Caco-2 (cell line): ENCODE data around the gene ADAM12. TPM values are rescaled to one million over a fixed set of nuclear protein-coding genes. Genes with fewer than 3 reads are reported as not detected.
"Not testable (repeated sequence)": the region's sequence is repeated elsewhere in the genome, so short reads cannot be mapped to it uniquely, and the experiment has no call there.

Experiments
- BruUV-seq: library from RNA; stranded (reverse); fragments of 400-500 nt; replicated peaks from 2 replicates; lab custom pipeline; 2021; lab: Mats Ljungman, UMichigan
- CTCF ChIA-PET: fragments of 300-600 bp; sonication (Branson Sonifier 250); formaldehyde crosslinking; loops from one replicate; lab custom pipeline; 2022; ENCODE audit warnings: antibody characterized with exemption; lab: Charles Lee
- POLR2A ChIA-PET: fragments of 300-600 bp; sonication (Branson Sonifier 250); formaldehyde crosslinking; loops from one replicate; lab custom pipeline; 2022; ENCODE audit warnings: antibody characterized with exemption; lab: Charles Lee
- DNase-seq, 2 experiments: peaks; one replicate each; pipeline versions ENCODE4 v3.0.0 to v3.0.0-alpha.2; 2020 to 2022
- H3K27me3 ChIP-seq: replicated peaks from 2 replicates; pipeline ENCODE4 v1.6.0; 2011; ENCODE audit warnings: low read length; ENCODE audit not compliant: control insufficient read depth, insufficient read depth
- H3K36me3 ChIP-seq: 2 replicates; pipeline ENCODE4 v1.5.1; 2011; ENCODE audit warnings: low read length; ENCODE audit not compliant: control insufficient read depth, insufficient read depth
- H3K4me1 ChIP-seq: fragments of 250-450 bp; sonication (Bioruptor Pico); 2 replicates; pipeline ENCODE4 v1.5.1; 2020; ENCODE audit warnings: mild to moderate bottlenecking
- H3K4me3 ChIP-seq: 2 replicates; pipeline ENCODE4 v1.5.1; 2011; ENCODE audit warnings: low read depth, mild to moderate bottlenecking, control low read depth, low read length
- H3K9me3 ChIP-seq: fragments of 250-450 bp; sonication (Bioruptor Pico); 2 replicates; pipeline ENCODE4 v1.5.1; 2020; ENCODE audit warnings: mild to moderate bottlenecking, moderate library complexity
- H3K27ac Mint-ChIP-seq: one replicate; pipeline ENCODE4 v1.8.0; 2022; ENCODE audit warnings: mixed read lengths; ENCODE audit not compliant: unreplicated experiment
- H3K27me3 Mint-ChIP-seq: one replicate; pipeline ENCODE4 v1.8.0; 2022; ENCODE audit warnings: mixed read lengths; ENCODE audit not compliant: insufficient read depth, unreplicated experiment
- H3K36me3 Mint-ChIP-seq: one replicate; pipeline ENCODE4 v1.8.0; 2022; ENCODE audit warnings: mild to moderate bottlenecking, mixed read lengths; ENCODE audit not compliant: insufficient read depth, unreplicated experiment
- H3K4me1 Mint-ChIP-seq: one replicate; pipeline ENCODE4 v1.8.0; 2022; ENCODE audit warnings: low read depth, mixed read lengths; ENCODE audit not compliant: unreplicated experiment
- H3K4me3 Mint-ChIP-seq: one replicate; pipeline ENCODE4 v1.8.0; 2022; ENCODE audit warnings: mild to moderate bottlenecking, moderate library complexity, mixed read lengths; ENCODE audit not compliant: unreplicated experiment
- H3K9me3 Mint-ChIP-seq: one replicate; pipeline ENCODE4 v1.8.0; 2022; ENCODE audit warnings: mixed read lengths; ENCODE audit not compliant: unreplicated experiment
- intact Hi-C: fragments of 100-400 bp; cut with micrococcal nuclease; formaldehyde crosslinking; loops from one replicate; pipeline ENCODE4 v1.10.0; 2022; ENCODE audit not compliant: unreplicated experiment
- total RNA-seq: library from RNA; stranded (reverse); gene quantifications from 2 replicates; pipeline ENCODE4 v1.2.3, GENCODE V29; 2022
- TF ChIP-seq, protein P1 (sequence below), 2 experiments: fragments of 200-600 bp in 1 of 2; IDR thresholded peaks; 1 replicate in 1 of 2; 2 replicates in 1 of 2; pipeline versions ENCODE4 v1.5.1 to v1.8.0; 2011 to 2022; ENCODE audit warnings: antibody characterized with exemption in 1 of 2, control low read depth in 1 of 2, inconsistent platforms in 1 of 2, low read depth in 1 of 2, low read length in 1 of 2, mild to moderate bottlenecking in 1 of 2, moderate library complexity in 1 of 2; ENCODE audit not compliant: insufficient read depth in 1 of 2, severe bottlenecking in 1 of 2, unreplicated experiment in 1 of 2

The ADAM12 gene
- total RNA-seq, 1 experiment from 2014 or later, result not detected

DNA sequence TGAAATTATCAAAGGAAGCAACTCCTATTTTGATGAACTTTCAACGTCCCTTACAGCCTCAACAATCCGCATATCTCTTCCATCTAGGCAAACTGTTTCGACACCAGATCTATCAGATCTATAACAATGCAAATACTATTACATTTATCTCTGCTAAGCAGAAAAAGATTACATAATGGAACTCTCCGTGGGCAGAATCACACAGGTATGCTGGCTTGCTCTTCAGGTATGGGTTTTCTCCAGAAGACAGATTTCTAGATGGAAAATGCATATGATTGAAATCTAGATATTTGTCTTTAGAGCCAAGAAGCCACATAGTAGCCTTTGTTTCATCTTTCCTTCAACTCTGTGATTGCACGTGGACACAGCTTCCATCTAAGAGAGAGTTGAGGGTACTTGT, 38.6 kb downstream of the ADAM12 start:
- Histone ChIP-seq H3K27me3 (no peaks in the 10 kb centered on the region; the same call in 1 of the 2 replicates), H3K36me3 (no peaks in the 10 kb centered on the region), H3K4me1 (no peaks in the 10 kb centered on the region), H3K9me3 (no peaks in the 10 kb centered on the region), H3K4me3 (no peak overlapping the region)
- no peaks in the 10 kb centered on the region for H3K4me1 Mint-ChIP-seq
- TF ChIP-seq, protein P1, sequence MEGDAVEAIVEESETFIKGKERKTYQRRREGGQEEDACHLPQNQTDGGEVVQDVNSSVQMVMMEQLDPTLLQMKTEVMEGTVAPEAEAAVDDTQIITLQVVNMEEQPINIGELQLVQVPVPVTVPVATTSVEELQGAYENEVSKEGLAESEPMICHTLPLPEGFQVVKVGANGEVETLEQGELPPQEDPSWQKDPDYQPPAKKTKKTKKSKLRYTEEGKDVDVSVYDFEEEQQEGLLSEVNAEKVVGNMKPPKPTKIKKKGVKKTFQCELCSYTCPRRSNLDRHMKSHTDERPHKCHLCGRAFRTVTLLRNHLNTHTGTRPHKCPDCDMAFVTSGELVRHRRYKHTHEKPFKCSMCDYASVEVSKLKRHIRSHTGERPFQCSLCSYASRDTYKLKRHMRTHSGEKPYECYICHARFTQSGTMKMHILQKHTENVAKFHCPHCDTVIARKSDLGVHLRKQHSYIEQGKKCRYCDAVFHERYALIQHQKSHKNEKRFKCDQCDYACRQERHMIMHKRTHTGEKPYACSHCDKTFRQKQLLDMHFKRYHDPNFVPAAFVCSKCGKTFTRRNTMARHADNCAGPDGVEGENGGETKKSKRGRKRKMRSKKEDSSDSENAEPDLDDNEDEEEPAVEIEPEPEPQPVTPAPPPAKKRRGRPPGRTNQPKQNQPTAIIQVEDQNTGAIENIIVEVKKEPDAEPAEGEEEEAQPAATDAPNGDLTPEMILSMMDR (IDR thresholded peaks at IDR 0.05; ENCODE audit: insufficient read depth in 1 of 2, low read depth in 1 of 2, low read length in 1 of 2, severe bottlenecking in 1 of 2, unreplicated experiment in 1 of 2), result no peak
- BruUV-seq, result no TSS peak
- no peaks in the 10 kb centered on the region for H3K36me3 Mint-ChIP-seq
- DNase-seq, result no peak
- CTCF ChIA-PET, result no interaction called here
- no peak overlapping the region for H3K27ac Mint-ChIP-seq
- POLR2A ChIA-PET, result no interaction called here
- H3K4me3 Mint-ChIP-seq, result no peak overlapping the region
- H3K27me3 Mint-ChIP-seq, result peaks cover 8% of the 10 kb centered on the region
- H3K9me3 Mint-ChIP-seq, result no peaks in the 10 kb centered on the region
- intact Hi-C loops, result no loop called here

DNA sequence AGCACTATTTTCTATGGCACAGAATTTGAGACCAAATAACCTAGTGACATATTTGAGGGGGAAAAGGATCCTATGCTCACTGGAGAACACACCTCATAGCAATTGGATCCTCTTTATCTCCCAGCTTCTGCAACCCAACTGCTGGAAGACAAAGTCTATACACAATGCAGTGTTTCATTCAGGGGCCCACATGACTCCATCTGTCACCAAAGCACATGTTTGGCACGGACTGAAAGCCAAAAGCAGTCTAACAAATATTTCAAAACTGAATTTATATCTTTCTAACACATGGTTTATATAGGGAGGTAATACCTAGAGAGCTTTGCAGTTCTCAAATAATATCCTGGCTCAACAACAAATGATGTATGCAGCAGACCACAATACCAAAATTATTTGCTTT, 39.2 kb downstream of the ADAM12 start:
- ChIA-PET POLR2A (no interaction called here), CTCF (no interaction called here)
- H3K36me3 ChIP-seq, result no peaks in the 10 kb centered on the region
- Mint-ChIP-seq H3K27me3 (peaks cover 8% of the 10 kb centered on the region), H3K36me3 (no peaks in the 10 kb centered on the region), H3K9me3 (no peaks in the 10 kb centered on the region), H3K27ac (no peak overlapping the region), H3K4me1 (no peaks in the 10 kb centered on the region), H3K4me3 (no peak overlapping the region)
- intact Hi-C loops, result no loop called here
- H3K27me3 ChIP-seq, result no peaks in the 10 kb centered on the region; the same call in 1 of the 2 replicates
- no peak for DNase-seq
- no peak overlapping the region for H3K4me3 ChIP-seq
- TF ChIP-seq, protein P1 (IDR thresholded peaks at IDR 0.05; ENCODE audit: insufficient read depth in 1 of 2, low read depth in 1 of 2, low read length in 1 of 2, severe bottlenecking in 1 of 2, unreplicated experiment in 1 of 2), result no peak
- no peaks in the 10 kb centered on the region for H3K4me1 ChIP-seq
- no peaks in the 10 kb centered on the region for H3K9me3 ChIP-seq
- BruUV-seq, result no TSS peak

DNA sequence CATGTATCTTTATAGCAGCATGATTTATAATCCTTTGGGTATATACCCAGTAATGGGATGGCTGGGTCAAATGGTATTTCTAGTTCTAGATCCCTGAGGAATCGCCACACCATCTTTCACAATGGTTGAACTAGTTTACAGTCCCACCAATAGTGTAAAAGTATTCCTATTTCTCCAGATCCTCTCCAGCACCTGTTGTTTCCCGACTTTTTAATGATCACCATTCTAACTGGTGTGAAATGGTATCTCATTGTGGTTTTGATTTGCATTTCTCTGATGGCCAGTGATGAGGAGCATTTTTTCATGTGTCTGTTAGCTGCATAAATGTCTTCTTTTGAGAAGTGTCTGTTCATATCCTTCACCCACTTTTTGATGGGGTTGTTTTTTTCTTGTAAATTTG, 44.8 kb downstream of the ADAM12 start:
- POLR2A ChIA-PET, H3K36me3 Mint-ChIP-seq, H3K9me3 Mint-ChIP-seq, DNase-seq, H3K4me3 ChIP-seq, H3K27me3 ChIP-seq, intact Hi-C loops, H3K4me3 Mint-ChIP-seq, H3K27ac Mint-ChIP-seq, H3K4me1 ChIP-seq, H3K9me3 ChIP-seq, H3K36me3 ChIP-seq, H3K4me1 Mint-ChIP-seq, CTCF ChIA-PET, BruUV-seq: not testable (repeated sequence)
- H3K27me3 Mint-ChIP-seq, result peaks cover 12% of the 10 kb centered on the region

DNA sequence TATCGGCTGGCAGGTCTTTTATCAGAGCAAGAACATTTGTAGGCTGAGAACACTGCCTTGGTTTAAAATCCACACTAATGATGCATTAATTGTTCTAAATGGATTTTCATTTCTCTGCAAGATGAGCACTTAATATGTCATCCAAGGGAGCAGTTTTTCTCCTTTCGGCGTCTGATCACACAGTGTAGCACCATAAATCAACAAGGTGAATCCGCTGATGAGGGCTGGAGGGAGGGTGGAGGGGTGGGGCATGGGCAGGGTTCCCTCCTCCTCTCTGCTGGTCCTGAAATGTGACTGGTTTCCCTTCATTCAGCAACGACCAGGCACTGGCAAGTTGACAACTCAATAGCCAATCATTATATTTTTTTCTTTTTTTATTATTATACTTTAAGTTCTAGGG, 45.6 kb downstream of the ADAM12 start:
- H3K4me1 Mint-ChIP-seq, result no peaks in the 10 kb centered on the region
- Histone ChIP-seq H3K36me3 (no peaks in the 10 kb centered on the region), H3K4me1 (no peaks in the 10 kb centered on the region), H3K4me3 (no peak overlapping the region), H3K9me3 (no peaks in the 10 kb centered on the region), H3K27me3 (no peaks in the 10 kb centered on the region)
- peaks cover 8% of the 10 kb centered on the region for H3K27me3 Mint-ChIP-seq
- intact Hi-C loops, result no loop called here
- POLR2A ChIA-PET, result no interaction called here
- no peaks in the 10 kb centered on the region for H3K9me3 Mint-ChIP-seq
- no peak for DNase-seq
- H3K36me3 Mint-ChIP-seq, result no peaks in the 10 kb centered on the region
- H3K4me3 Mint-ChIP-seq, result no peak overlapping the region
- CTCF ChIA-PET, result no interaction called here
- TF ChIP-seq, protein P1 (IDR thresholded peaks at IDR 0.05; ENCODE audit: insufficient read depth in 1 of 2, low read depth in 1 of 2, low read length in 1 of 2, severe bottlenecking in 1 of 2, unreplicated experiment in 1 of 2), result no peak
- BruUV-seq, result no TSS peak
- H3K27ac Mint-ChIP-seq, result no peak overlapping the region
